PC-9 (cell line): ENCODE results near the gene HKDC1. TPM values are rescaled to one million over a fixed set of nuclear protein-coding genes. Genes with fewer than 3 reads are reported as not detected.

Experiments used
- BruUV-seq: library from RNA; stranded (reverse); fragments of 400-500 nt; replicated peaks from 2 replicates; lab custom pipeline; 2021; lab: Mats Ljungman, UMichigan
- CTCF ChIA-PET: fragments of 300-600 bp; sonication (Branson Sonifier 250); formaldehyde crosslinking; loops from one replicate; lab custom pipeline; 2022; ENCODE audit warnings: antibody characterized with exemption; lab: Charles Lee
- POLR2A ChIA-PET: fragments of 300-600 bp; sonication (Branson Sonifier 250); formaldehyde crosslinking; loops from one replicate; lab custom pipeline; 2022; ENCODE audit warnings: antibody characterized with exemption; ENCODE audit not compliant: unreplicated experiment; lab: Charles Lee
- DNase-seq, 2 experiments: peaks; one replicate each; pipeline versions ENCODE4 v3.0.0 to v3.0.0-alpha.2; 2015 to 2022; ENCODE audit warnings: mixed read lengths in 1 of 2
- H2AFZ ChIP-seq: fragments of 200-600 bp; sonication (generic); 2 replicates; pipeline ENCODE4 v1.8.1; 2017; ENCODE audit warnings: antibody characterized with exemption
- H3F3A ChIP-seq: fragments of 200-600 bp; sonication (generic); 2 replicates; pipeline ENCODE4 v1.8.1; 2017; ENCODE audit warnings: antibody characterized with exemption, mild to moderate bottlenecking, low read depth; ENCODE audit not compliant: insufficient read depth
- H3K27ac ChIP-seq: fragments of 200-600 bp; sonication (generic); 2 replicates; pipeline ENCODE4 v1.6.1; 2016; ENCODE audit warnings: mixed run types
- H3K27me3 ChIP-seq: fragments of 200-600 bp; sonication (generic); 2 replicates; pipeline ENCODE4 v1.6.1; 2016; ENCODE audit warnings: low read depth, mixed run types; ENCODE audit not compliant: insufficient read depth
- H3K36me3 ChIP-seq: fragments of 200-600 bp; sonication (generic); 2 replicates; pipeline ENCODE4 v1.6.1; 2016; ENCODE audit warnings: low read depth, mixed run types
- H3K4me1 ChIP-seq: fragments of 200-600 bp; sonication (generic); replicated peaks from 2 replicates; pipeline ENCODE4 v1.6.1; 2016; ENCODE audit warnings: mixed run types; ENCODE audit not compliant: insufficient read depth
- H3K4me2 ChIP-seq: fragments of 200-600 bp; sonication (generic); 2 replicates; pipeline ENCODE4 v1.6.1; 2017; ENCODE audit warnings: mixed run types
- H3K4me3 ChIP-seq: fragments of 200-600 bp; sonication (generic); 2 replicates; pipeline ENCODE4 v1.6.1; 2016; ENCODE audit warnings: mixed run types
- H3K79me2 ChIP-seq: fragments of 200-600 bp; sonication (generic); 2 replicates; pipeline ENCODE4 v1.6.1; 2017; ENCODE audit warnings: low read depth, mixed run types
- H3K9me2 ChIP-seq: fragments of 200-600 bp; sonication (generic); 2 replicates; pipeline ENCODE4 v1.8.1; 2017; ENCODE audit warnings: mild to moderate bottlenecking; ENCODE audit not compliant: insufficient read depth
- H3K9me3 ChIP-seq: fragments of 200-600 bp; sonication (generic); 2 replicates; pipeline ENCODE4 v1.8.1; 2016; ENCODE audit warnings: low read depth; ENCODE audit not compliant: insufficient read depth
- H4K20me1 ChIP-seq: fragments of 200-600 bp; sonication (generic); 2 replicates; pipeline ENCODE4 v1.8.1; 2017; ENCODE audit not compliant: insufficient read depth
- EZH2 ChIP-seq: fragments of 200-600 bp; sonication (generic); IDR thresholded peaks from 2 replicates; pipeline ENCODE4 v1.8.0; 2017; ENCODE audit warnings: antibody characterized with exemption, low read depth
- intact Hi-C: fragments of 100-400 bp; cut with micrococcal nuclease; formaldehyde crosslinking; loops from one replicate; pipeline ENCODE4 v1.10.0; 2022; ENCODE audit not compliant: unreplicated experiment
- total RNA-seq: library from RNA; stranded (reverse); gene quantifications from 2 replicates; pipeline ENCODE4 v1.2.3, GENCODE V29; 2021
- TF ChIP-seq, protein P1 (sequence below): fragments of 200-600 bp; sonication (generic); conservative IDR thresholded peaks from 2 replicates; pipeline ENCODE4 v1.6.1; 2017; ENCODE audit warnings: mixed run types, antibody characterized with exemption, mild to moderate bottlenecking, moderate library complexity

HKDC1 gene
- total RNA-seq, 1 experiment from 2014 or later = 173 TPM

GRCh38 chr10:69215405-69216171 lies 4.5 kb upstream of the HKDC1 start:
- Histone ChIP-seq H3K27ac (peak overlapping the region; percentile 9; the same call in 1 of the 2 replicates), H4K20me1 (no peaks in the 10 kb centered on the region), H3K79me2 (0 out of 2 replicates have a peak, but pooled peaks cover 3% of the 10 kb centered on the region), H2AFZ (no peak overlapping the region), H3K9me3 (no peaks in the 10 kb centered on the region), H3F3A (peaks cover 22% of the 10 kb centered on the region), H3K4me1 (peaks cover 29% of the 10 kb centered on the region), H3K4me3 (no peak overlapping the region), H3K27me3 (no peaks in the 10 kb centered on the region), H3K9me2 (no peaks in the 10 kb centered on the region), H3K36me3 (peaks cover 14% of the 10 kb centered on the region; the same call in 1 of the 2 replicates), H3K4me2 (no peak overlapping the region)
- TF ChIP-seq, protein P1, sequence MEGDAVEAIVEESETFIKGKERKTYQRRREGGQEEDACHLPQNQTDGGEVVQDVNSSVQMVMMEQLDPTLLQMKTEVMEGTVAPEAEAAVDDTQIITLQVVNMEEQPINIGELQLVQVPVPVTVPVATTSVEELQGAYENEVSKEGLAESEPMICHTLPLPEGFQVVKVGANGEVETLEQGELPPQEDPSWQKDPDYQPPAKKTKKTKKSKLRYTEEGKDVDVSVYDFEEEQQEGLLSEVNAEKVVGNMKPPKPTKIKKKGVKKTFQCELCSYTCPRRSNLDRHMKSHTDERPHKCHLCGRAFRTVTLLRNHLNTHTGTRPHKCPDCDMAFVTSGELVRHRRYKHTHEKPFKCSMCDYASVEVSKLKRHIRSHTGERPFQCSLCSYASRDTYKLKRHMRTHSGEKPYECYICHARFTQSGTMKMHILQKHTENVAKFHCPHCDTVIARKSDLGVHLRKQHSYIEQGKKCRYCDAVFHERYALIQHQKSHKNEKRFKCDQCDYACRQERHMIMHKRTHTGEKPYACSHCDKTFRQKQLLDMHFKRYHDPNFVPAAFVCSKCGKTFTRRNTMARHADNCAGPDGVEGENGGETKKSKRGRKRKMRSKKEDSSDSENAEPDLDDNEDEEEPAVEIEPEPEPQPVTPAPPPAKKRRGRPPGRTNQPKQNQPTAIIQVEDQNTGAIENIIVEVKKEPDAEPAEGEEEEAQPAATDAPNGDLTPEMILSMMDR = no peak
- TF ChIP-seq EZH2 = no peak
- POLR2A ChIA-PET = interaction anchor here (0.6 kb wide), 1 partner anchor 117 kb away, joined by 4 read pairs; no protein-coding TSS in a partner anchor
- BruUV-seq = no TSS peak
- CTCF ChIA-PET = no interaction called here
- intact Hi-C loops = loop anchor here (2.0 kb wide), 1 partner anchor 17 kb away; no protein-coding TSS in a partner anchor
- no peak for DNase-seq

DNA sequence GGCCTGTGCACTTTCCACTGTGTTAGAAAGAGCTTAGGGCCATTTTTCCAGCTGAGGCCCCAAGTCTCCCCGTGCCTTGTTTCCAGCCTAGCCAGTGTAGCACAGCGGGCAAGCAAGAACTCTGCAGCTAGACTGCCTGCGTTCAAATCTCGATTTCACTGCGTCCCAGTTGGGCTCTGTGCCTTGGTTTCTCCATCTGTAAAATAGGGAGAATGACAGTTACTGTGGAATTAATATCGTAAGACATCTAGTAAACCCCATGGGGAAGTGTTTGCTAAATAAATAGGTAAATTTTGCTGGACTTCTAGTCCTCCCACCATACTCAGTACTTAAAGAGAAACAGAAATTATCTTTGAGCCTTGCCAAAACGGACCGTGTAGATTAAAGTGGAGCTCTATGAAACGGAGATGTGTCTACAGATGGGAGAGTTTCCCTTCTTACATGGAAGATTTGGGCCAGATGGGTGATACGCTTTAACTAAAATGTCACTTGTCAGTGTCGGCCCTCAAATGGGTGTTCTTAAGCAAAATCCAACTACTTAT lies 3.5 kb upstream of the HKDC1 start:
- Histone ChIP-seq H4K20me1 (no peaks in the 10 kb centered on the region), H3K4me1 (peaks cover 37% of the 10 kb centered on the region), H3K9me2 (no peaks in the 10 kb centered on the region), H3K27me3 (no peaks in the 10 kb centered on the region), H3K36me3 (peaks cover 14% of the 10 kb centered on the region; the same call in 1 of the 2 replicates), H3K9me3 (no peaks in the 10 kb centered on the region), H3F3A (peaks cover 29% of the 10 kb centered on the region), H3K4me2 (peak overlapping the region; percentile 52), H3K79me2 (0 out of 2 replicates have a peak, but pooled peaks cover 3% of the 10 kb centered on the region), H2AFZ (no peak overlapping the region), H3K4me3 (no peak overlapping the region), H3K27ac (peak overlapping the region; percentile 97)
- ChIA-PET POLR2A (interaction anchor here (0.5 to 0.8 kb wide), 2 partner anchors 17 to 174 kb away, joined by 6 read pairs; no protein-coding TSS in a partner anchor), CTCF (interaction anchor here (1.0 kb wide), 1 partner anchor 190 kb away, joined by 3 read pairs; no protein-coding TSS in a partner anchor)
- TF ChIP-seq EZH2 = no peak
- TF ChIP-seq, protein P1 = no peak
- TSS peak; percentile 45 for BruUV-seq
- intact Hi-C loops = loop anchor here (2.0 kb wide), 1 partner anchor 16 kb away; no protein-coding TSS in a partner anchor
- no peak for DNase-seq

DNA sequence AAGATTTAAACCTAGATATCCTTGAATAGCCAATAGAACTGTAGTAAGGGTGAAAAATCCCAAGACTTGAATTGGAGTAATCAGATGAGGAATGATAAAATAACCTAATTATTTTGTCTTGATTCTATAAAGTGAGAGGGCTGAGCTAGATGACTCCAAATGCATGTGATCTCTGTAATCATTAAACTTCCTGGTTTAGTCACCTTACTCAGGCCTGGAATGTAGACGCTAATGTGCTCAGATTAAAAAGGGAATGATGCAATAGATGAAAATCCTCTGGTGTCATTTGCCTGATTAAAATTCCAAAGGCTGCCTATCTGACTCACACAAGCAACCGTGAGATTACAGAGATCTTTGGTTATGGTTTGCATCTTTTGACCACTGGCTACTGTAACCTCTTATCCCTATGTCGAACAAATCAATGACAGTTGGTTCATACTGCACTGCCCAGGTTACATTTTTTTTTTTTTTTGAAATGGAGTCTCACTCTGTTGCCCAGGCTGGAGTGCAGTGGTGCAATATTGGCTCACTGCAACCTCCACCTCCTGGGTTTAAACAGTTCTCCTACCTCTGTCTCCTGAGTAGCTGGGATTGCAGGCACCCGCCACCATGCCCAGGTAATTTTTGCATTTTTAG lies 2.9 kb upstream of the HKDC1 start:
- H3K79me2 ChIP-seq = 0 out of 2 replicates have a peak, but pooled peaks cover 3% of the 10 kb centered on the region
- no peaks in the 10 kb centered on the region for H3K9me2 ChIP-seq
- peaks cover 14% of the 10 kb centered on the region; the same call in 1 of the 2 replicates for H3K36me3 ChIP-seq
- H3K27ac ChIP-seq = peak overlapping the region; percentile 97
- ChIA-PET CTCF (interaction anchor here (1.0 kb wide), 1 partner anchor 189 kb away, joined by 3 read pairs; no protein-coding TSS in a partner anchor), POLR2A (interaction anchor here (0.5 to 1.1 kb wide), 3 partner anchors 15 to 173 kb away, joined by 4 to 6 read pairs (median 6); no protein-coding TSS in a partner anchor)
- peaks cover 43% of the 10 kb centered on the region for H3K4me1 ChIP-seq
- H3F3A ChIP-seq = peaks cover 35% of the 10 kb centered on the region
- BruUV-seq = no TSS peak
- peak; percentile 40 to 99 for DNase-seq
- H3K4me2 ChIP-seq = peak overlapping the region; percentile 52
- H3K27me3 ChIP-seq = no peaks in the 10 kb centered on the region
- TF ChIP-seq EZH2 = no peak
- TF ChIP-seq, protein P1 = no peak
- no peaks in the 10 kb centered on the region for H4K20me1 ChIP-seq
- H3K9me3 ChIP-seq = no peaks in the 10 kb centered on the region
- no peak overlapping the region for H3K4me3 ChIP-seq
- no peak overlapping the region for H2AFZ ChIP-seq
- intact Hi-C loops = loop anchor here (2.0 kb wide), 1 partner anchor 16 kb away; no protein-coding TSS in a partner anchor
